Activated B cell treated with CpG ODN at 0.5 μM for 24 hours (primary cell): ENCODE measurements around the gene NDST1. TPM values are rescaled to one million over a fixed set of nuclear protein-coding genes. Genes with fewer than 3 reads are reported as not detected.

Experiments
- ATAC-seq: fragments of 200-7000 bp; cut with Tn5 transposase; one replicate; pipeline ENCODE4 v1.10.0; 2021; ENCODE audit warnings: low read depth, mild to moderate bottlenecking, moderate library complexity
- CTCF ChIA-PET: fragments of 350-600 bp; sonication (Branson Sonifier 250); formaldehyde crosslinking; loops from one replicate; lab custom pipeline; 2021; ENCODE audit warnings: antibody characterized with exemption; lab: Charles Lee
- POLR2A ChIA-PET: fragments of 350-600 bp; sonication (Branson Sonifier 250); formaldehyde crosslinking; loops from one replicate; lab custom pipeline; 2021; ENCODE audit warnings: antibody characterized with exemption; lab: Charles Lee
- DNase-seq: peaks from one replicate; pipeline ENCODE4 v3.0.0; 2022
- H3K27ac Mint-ChIP-seq: one replicate; pipeline ENCODE4 v1.8.0; 2020; ENCODE audit warnings: mixed read lengths
- H3K27me3 Mint-ChIP-seq: one replicate; pipeline ENCODE4 v1.8.0; 2021; ENCODE audit warnings: mixed read lengths
- H3K36me3 Mint-ChIP-seq: one replicate; pipeline ENCODE4 v1.8.0; 2021; ENCODE audit warnings: low read depth, mixed read lengths
- H3K4me1 Mint-ChIP-seq: one replicate; pipeline ENCODE4 v1.8.0; 2021; ENCODE audit warnings: mixed read lengths
- H3K4me3 Mint-ChIP-seq: one replicate; pipeline ENCODE4 v1.8.0; 2020; ENCODE audit warnings: mild to moderate bottlenecking, mixed read lengths
- H3K9me3 Mint-ChIP-seq: one replicate; pipeline ENCODE4 v1.8.0; 2020; ENCODE audit warnings: mixed read lengths
- CTCF ChIP-seq: fragments of 200-600 bp; IDR thresholded peaks from one replicate; pipeline ENCODE4 v1.8.0; 2022; ENCODE audit warnings: antibody characterized with exemption, mild to moderate bottlenecking
- intact Hi-C: fragments of 100-400 bp; cut with micrococcal nuclease; formaldehyde crosslinking; loops from one replicate; pipeline ENCODE4 v1.15.1; 2024
- total RNA-seq: library from RNA; stranded (reverse); gene quantifications from 2 replicates; pipeline ENCODE4 v1.2.3, GENCODE V29; 2022

The NDST1 gene
- total RNA-seq, 1 donor from 2014 or later: 8.1 TPM

DNA sequence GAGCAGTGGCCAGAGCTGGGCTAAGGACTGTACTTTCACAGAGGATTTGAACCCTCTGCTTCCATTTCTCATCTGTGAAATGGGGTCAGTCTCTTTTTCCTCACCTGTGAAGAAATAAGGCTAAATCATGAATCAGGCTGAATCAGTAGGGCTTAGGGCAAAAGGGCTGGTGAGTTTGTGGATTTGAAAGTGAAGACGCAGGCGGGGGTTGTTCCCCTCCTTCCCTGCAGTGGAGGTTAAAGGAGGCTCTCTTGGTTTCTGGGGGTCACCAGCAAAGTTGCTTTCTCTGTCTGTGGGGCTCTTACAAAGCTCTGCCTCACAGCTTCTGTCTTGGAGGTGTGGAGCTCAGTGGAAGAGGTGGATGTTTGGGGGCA is 17.6 kb upstream of the NDST1 start:
- H3K27ac Mint-ChIP-seq: peak overlapping the region; percentile 85
- ATAC-seq (no peak), DNase-seq (no peak)
- no peaks in the 10 kb centered on the region for H3K27me3 Mint-ChIP-seq
- no peaks in the 10 kb centered on the region for H3K9me3 Mint-ChIP-seq
- H3K36me3 Mint-ChIP-seq: no peaks in the 10 kb centered on the region
- CTCF ChIA-PET: interaction anchor here (0.8 to 1.6 kb wide), 6 partner anchors 29 to 55 kb away, joined by 4 to 8 read pairs (median 5); no protein-coding TSS in a partner anchor
- peaks cover 52% of the 10 kb centered on the region for H3K4me1 Mint-ChIP-seq
- POLR2A ChIA-PET: interaction anchor here (0.8 to 2.7 kb wide), 5 partner anchors 31 to 762 kb away, joined by 3 to 23 read pairs (median 12); partner anchors contain the start of genes RBM22 and RPS14
- no peak for TF ChIP-seq CTCF
- intact Hi-C loops: loop anchor here (1.0 kb wide), 1 partner anchor 29 kb away; no protein-coding TSS in a partner anchor
- no peak overlapping the region for H3K4me3 Mint-ChIP-seq

DNA sequence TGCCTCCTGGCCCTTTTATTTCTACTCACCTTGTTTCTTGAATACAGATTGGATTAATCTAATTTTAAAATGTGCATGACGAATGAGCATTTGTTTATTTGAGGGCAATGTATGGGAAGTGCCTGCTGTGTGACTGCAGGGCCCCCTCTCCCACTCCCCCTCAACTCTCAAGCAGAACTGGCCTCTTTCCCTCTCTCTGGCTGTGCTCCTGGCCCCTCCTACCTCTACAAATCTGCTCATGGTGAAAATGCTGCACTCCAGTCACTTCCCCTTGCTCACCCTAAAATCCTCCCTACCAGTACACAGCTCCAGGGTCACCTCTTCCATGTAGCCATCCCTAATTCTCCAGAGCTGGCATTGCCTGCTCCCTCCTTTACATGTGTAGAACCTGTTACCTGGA is 17.2 kb upstream of the NDST1 start:
- no peak for TF ChIP-seq CTCF
- ATAC-seq (no peak), DNase-seq (no peak)
- Mint-ChIP-seq H3K4me1 (peaks cover 52% of the 10 kb centered on the region), H3K27ac (peak overlapping the region; percentile 85), H3K4me3 (no peak overlapping the region), H3K9me3 (no peaks in the 10 kb centered on the region), H3K27me3 (no peaks in the 10 kb centered on the region), H3K36me3 (no peaks in the 10 kb centered on the region)
- POLR2A ChIA-PET: interaction anchor here (1.5 to 2.7 kb wide), 3 partner anchors 41 to 762 kb away, joined by 12 to 23 read pairs (median 15); partner anchors contain the start of gene RPS14
- intact Hi-C loops: loop anchor here (1.0 kb wide), 1 partner anchor 29 kb away; no protein-coding TSS in a partner anchor
- CTCF ChIA-PET: no interaction called here

DNA sequence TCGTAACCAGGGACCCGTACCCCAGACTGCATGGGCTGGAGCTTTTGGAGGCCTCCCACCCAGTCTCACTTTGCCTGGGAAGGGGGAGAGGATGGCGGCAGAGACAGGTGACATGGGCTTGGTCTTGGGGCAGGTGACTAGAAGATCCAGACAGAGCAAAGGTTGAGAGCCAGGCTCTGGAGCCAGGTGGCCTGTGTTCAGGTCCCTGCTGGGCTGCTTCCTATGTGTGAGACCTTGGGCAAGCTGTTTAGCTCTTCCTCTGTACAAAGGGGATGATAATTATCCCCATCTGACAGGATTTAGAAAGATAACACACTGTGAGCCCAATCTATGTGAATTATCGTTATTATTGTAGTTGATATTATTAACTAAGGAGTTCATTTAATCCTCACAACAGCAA is 16.1 kb upstream of the NDST1 start:
- ATAC-seq (no peak), DNase-seq (no peak)
- no peak overlapping the region for H3K4me3 Mint-ChIP-seq
- ChIA-PET CTCF (interaction anchor here (1.5 kb wide), 1 partner anchor 35 kb away, joined by 3 read pairs; no protein-coding TSS in a partner anchor), POLR2A (interaction anchor here (2.6 kb wide), 1 partner anchor 81 kb away, joined by 12 read pairs; no protein-coding TSS in a partner anchor)
- H3K4me1 Mint-ChIP-seq: peaks cover 52% of the 10 kb centered on the region
- intact Hi-C loops: no loop called here
- no peaks in the 10 kb centered on the region for H3K36me3 Mint-ChIP-seq
- no peaks in the 10 kb centered on the region for H3K9me3 Mint-ChIP-seq
- H3K27ac Mint-ChIP-seq: no peak overlapping the region
- TF ChIP-seq CTCF: no peak
- no peaks in the 10 kb centered on the region for H3K27me3 Mint-ChIP-seq

DNA sequence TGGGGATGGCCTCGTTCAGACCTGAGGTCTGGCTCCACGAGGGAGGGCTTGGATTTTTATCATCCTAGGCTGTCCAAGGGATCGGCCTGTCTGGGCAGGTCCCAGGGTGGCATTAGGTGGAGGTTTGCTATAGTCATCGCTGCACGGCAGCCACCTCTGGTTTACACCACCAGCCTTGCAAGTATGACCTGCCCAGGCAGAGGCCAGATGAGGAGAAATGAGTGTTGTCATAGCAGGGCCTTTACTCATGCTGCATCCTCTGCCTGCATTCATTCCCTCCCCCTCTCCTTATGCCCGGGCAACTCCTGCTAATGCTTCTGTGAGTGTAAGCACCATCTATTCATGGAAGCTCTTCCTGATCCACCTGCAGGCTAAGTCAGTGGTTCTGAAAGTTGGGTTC is 15.3 kb upstream of the NDST1 start:
- H3K27ac Mint-ChIP-seq: no peak overlapping the region
- no peak for TF ChIP-seq CTCF
- H3K36me3 Mint-ChIP-seq: no peaks in the 10 kb centered on the region
- ATAC-seq (no peak), DNase-seq (no peak)
- H3K4me3 Mint-ChIP-seq: no peak overlapping the region
- CTCF ChIA-PET: interaction anchor here (1.5 kb wide), 1 partner anchor 35 kb away, joined by 3 read pairs; no protein-coding TSS in a partner anchor
- no peaks in the 10 kb centered on the region for H3K27me3 Mint-ChIP-seq
- H3K9me3 Mint-ChIP-seq: no peaks in the 10 kb centered on the region
- POLR2A ChIA-PET: interaction anchor here (0.7 kb wide), 1 partner anchor 8 kb away, joined by 13 read pairs; no protein-coding TSS in a partner anchor
- intact Hi-C loops: no loop called here
- H3K4me1 Mint-ChIP-seq: peaks cover 44% of the 10 kb centered on the region

DNA sequence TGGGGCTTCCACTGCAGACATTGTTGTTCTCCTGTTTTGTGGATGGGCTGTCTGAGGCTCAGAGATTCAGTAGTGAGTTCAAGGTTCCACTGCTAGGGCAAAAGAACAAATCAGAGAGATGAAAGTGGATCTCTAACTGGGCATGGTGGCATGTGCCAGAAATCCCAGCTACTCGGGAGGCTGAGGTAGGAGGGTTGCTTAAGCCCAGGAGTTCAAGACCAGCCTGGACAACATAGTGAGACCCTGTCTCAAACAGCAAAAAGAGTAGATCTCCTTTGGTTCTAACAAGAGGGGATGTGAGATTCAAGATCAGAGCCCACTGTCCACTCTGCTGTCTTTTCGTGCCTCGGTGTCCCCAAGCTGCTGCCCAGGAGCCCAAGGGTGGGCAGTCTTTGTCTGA is 11.8 kb upstream of the NDST1 start:
- intact Hi-C loops: no loop called here
- no peaks in the 10 kb centered on the region for H3K36me3 Mint-ChIP-seq
- ChIA-PET POLR2A (no interaction called here), CTCF (no interaction called here)
- ATAC-seq (no peak), DNase-seq (no peak)
- H3K4me1 Mint-ChIP-seq: peaks cover 24% of the 10 kb centered on the region
- no peaks in the 10 kb centered on the region for H3K27me3 Mint-ChIP-seq
- TF ChIP-seq CTCF: no peak
- H3K4me3 Mint-ChIP-seq: no peak overlapping the region
- H3K27ac Mint-ChIP-seq: no peak overlapping the region
- H3K9me3 Mint-ChIP-seq: no peaks in the 10 kb centered on the region
